CD14-positive monocyte (primary cell): ENCODE data around the gene CDH4. TPM values are rescaled to one million over a fixed set of nuclear protein-coding genes. Genes with fewer than 3 reads are reported as not detected.
A peak's percentile ranks its signal among the peaks of the same experiment; 100 is the strongest.

Source experiments
- DNase-seq, 3 donors: peaks; one replicate each; pipeline ENCODE4 v3.0.0-alpha.2; 2011 to 2022
- H2AFZ ChIP-seq: 2 replicates; pipeline ENCODE4 v1.6.0; 2012; ENCODE audit warnings: mild to moderate bottlenecking, low read depth, low read length, inconsistent platforms; ENCODE audit not compliant: insufficient read depth, poor library complexity, severe bottlenecking
- H3K27ac ChIP-seq, 2 donors: 1 replicate in 1 of 2; 2 replicates in 1 of 2; pipeline ENCODE4 v1.5.1; 2012 to 2013; ENCODE audit warnings: low read length in 2 of 2, control low read depth in 1 of 2, inconsistent platforms in 1 of 2, low read depth in 1 of 2, mild to moderate bottlenecking in 1 of 2
- H3K27me3 ChIP-seq, 2 donors: one replicate each; pipeline versions ENCODE4 v1.6.0 to v1.6.1; 2011 to 2013; ENCODE audit warnings: low read length in 2 of 2; ENCODE audit not compliant: control insufficient read depth in 2 of 2, insufficient read depth in 2 of 2
- H3K36me3 ChIP-seq, 2 donors: replicated peaks in 1 of 2; 1 replicate in 1 of 2; 2 replicates in 1 of 2; pipeline versions ENCODE4 v1.5.1 to v1.6.1; 2012 to 2013; ENCODE audit warnings: low read length in 2 of 2, control low read depth in 1 of 2, inconsistent platforms in 1 of 2, mild to moderate bottlenecking in 1 of 2; ENCODE audit not compliant: insufficient read depth in 2 of 2, control insufficient read depth in 1 of 2
- H3K4me1 ChIP-seq, 2 donors: 1 replicate in 1 of 2; 2 replicates in 1 of 2; pipeline versions ENCODE4 v1.5.1 to v1.6.1; 2012 to 2013; ENCODE audit warnings: low read length in 2 of 2, control low read depth in 1 of 2, inconsistent platforms in 1 of 2, mild to moderate bottlenecking in 1 of 2, moderate library complexity in 1 of 2; ENCODE audit not compliant: insufficient read depth in 2 of 2, control insufficient read depth in 1 of 2
- H3K4me2 ChIP-seq: replicated peaks from 2 replicates; pipeline ENCODE3; 2012; ENCODE audit warnings: low read length, moderate library complexity, mild to moderate bottlenecking; ENCODE audit not compliant: poor library complexity, severe bottlenecking; ENCODE audit errors: extremely low read depth
- H3K4me3 ChIP-seq, 3 experiments: fragments of 200-600 bp in 1 of 3; sonication (generic) in 1 of 3; replicated peaks in 1 of 3; 1 replicate in 2 of 3; 2 replicates in 1 of 3; pipeline ENCODE4 v1.5.1; 2011 to 2013; ENCODE audit warnings: low read length in 3 of 3, mild to moderate bottlenecking in 3 of 3, control low read depth in 2 of 3, low read depth in 2 of 3, inconsistent platforms in 1 of 3, moderate library complexity in 1 of 3
- H3K79me2 ChIP-seq: 2 replicates; pipeline ENCODE4 v1.6.0; 2012; ENCODE audit warnings: mild to moderate bottlenecking, control low read depth, inconsistent platforms, low read length, moderate library complexity; ENCODE audit not compliant: insufficient read depth
- H3K9ac ChIP-seq: 2 replicates; pipeline ENCODE4 v1.6.0; 2017; ENCODE audit warnings: low read length, mild to moderate bottlenecking; ENCODE audit not compliant: insufficient read depth, poor library complexity, severe bottlenecking
- H3K9me3 ChIP-seq, 2 donors: replicated peaks in 1 of 2; 1 replicate in 1 of 2; 2 replicates in 1 of 2; pipeline versions ENCODE4 v1.5.1 to v1.6.1; 2012 to 2013; ENCODE audit warnings: low read length in 2 of 2, control low read depth in 1 of 2; ENCODE audit not compliant: control insufficient read depth in 1 of 2, insufficient read depth in 1 of 2
- H4K20me1 ChIP-seq: 2 replicates; pipeline ENCODE4 v1.6.0; 2012; ENCODE audit warnings: mild to moderate bottlenecking, low read length, control low read depth, moderate library complexity; ENCODE audit not compliant: insufficient read depth
- H3K27ac Mint-ChIP-seq, 7 donors: one replicate each; pipeline ENCODE4 v1.8.0; 2020; ENCODE audit warnings: mild to moderate bottlenecking in 7 of 7, mixed read lengths in 7 of 7, moderate library complexity in 6 of 7, inconsistent platforms in 2 of 7
- H3K27me3 Mint-ChIP-seq, 3 donors: one replicate each; pipeline ENCODE4 v1.8.0; 2021 to 2022; ENCODE audit warnings: low read depth in 3 of 3, mild to moderate bottlenecking in 3 of 3, mixed read lengths in 3 of 3, moderate library complexity in 3 of 3, inconsistent platforms in 1 of 3
- H3K36me3 Mint-ChIP-seq, 2 donors: one replicate each; pipeline ENCODE4 v1.8.0; 2020; ENCODE audit warnings: mixed read lengths in 2 of 2, inconsistent platforms in 1 of 2, mild to moderate bottlenecking in 1 of 2
- H3K4me1 Mint-ChIP-seq: one replicate; pipeline ENCODE4 v1.8.0; 2020; ENCODE audit warnings: mild to moderate bottlenecking, mixed read lengths
- H3K4me3 Mint-ChIP-seq, 2 donors: one replicate each; pipeline ENCODE4 v1.8.0; 2020; ENCODE audit warnings: mild to moderate bottlenecking in 2 of 2, mixed read lengths in 2 of 2, moderate library complexity in 1 of 2
- H3K9me3 Mint-ChIP-seq, 7 donors: one replicate each; pipeline ENCODE4 v1.8.0; 2020 to 2022; ENCODE audit warnings: mixed read lengths in 7 of 7, mild to moderate bottlenecking in 6 of 7, moderate library complexity in 6 of 7, inconsistent platforms in 2 of 7
- CTCF ChIP-seq: fragments of 200-600 bp; IDR thresholded peaks from one replicate; pipeline ENCODE4 v1.8.0; 2022; ENCODE audit warnings: antibody characterized with exemption, mild to moderate bottlenecking
- WGBS: methylation state at CpG from one replicate; pipeline ENCODE4 v1.1.5; 2013; ENCODE audit warnings: missing lambda C conversion rate; ENCODE audit not compliant: insufficient coverage; 5-methylcytosine and 5-hydroxymethylcytosine counted together
- intact Hi-C, 2 donors: fragments of 100-400 bp; cut with micrococcal nuclease; formaldehyde crosslinking; loops; one replicate each; pipeline versions ENCODE4 v1.15.0 to v1.15.1; 2023
- polyA plus RNA-seq, 3 donors: library from polyadenylated mRNA; depleted of rRNA in 1 of 3; unstranded in 2 of 3; stranded (reverse) in 1 of 3; fragments of 300-500 nt in 2 of 3; fragments of >200 nt in 1 of 3; fragmentation: Illumina TruSeq in 2 of 3; gene quantifications; 1 replicate in 2 of 3; 2 replicates in 1 of 3; pipeline ENCODE4 v1.2.3, GENCODE V29; 2012 to 2021

CDH4 gene
- polyA plus RNA-seq, 3 donors, result not detected

DNA sequence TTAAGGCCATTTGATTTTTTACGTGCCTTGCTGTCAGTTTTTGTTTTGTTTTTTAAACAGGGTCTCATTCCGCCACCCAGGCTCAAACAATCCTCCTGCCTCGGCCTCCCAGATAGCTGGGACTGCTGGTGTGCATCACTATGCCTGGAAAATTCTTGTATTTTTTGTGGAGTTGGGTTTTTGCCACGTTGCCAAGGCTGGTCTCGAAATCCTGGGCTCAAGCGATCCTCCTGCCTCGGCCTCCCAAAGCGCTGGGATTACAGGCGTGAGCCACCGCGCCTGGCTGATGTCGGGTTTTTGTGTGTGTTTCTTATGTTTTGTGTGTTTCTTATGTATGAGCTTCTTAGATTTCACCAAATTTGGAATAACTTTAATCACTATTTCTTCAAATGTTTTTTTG, 708.8 kb downstream of the CDH4 start:
- no peak overlapping the region for H3K27ac ChIP-seq
- intact Hi-C loops, result no loop called here
- Mint-ChIP-seq H3K9me3 (peaks cover 0 to 12% (median 3%) of the 10 kb centered on the region in 7 donors), H3K4me1 (no peaks in the 10 kb centered on the region), H3K27me3 (peaks cover 14 to 39% (median 23%) of the 10 kb centered on the region in 3 donors), H3K4me3 (no peak overlapping the region), H3K36me3 (no peaks in the 10 kb centered on the region), H3K27ac (peak overlapping the region in 1 of 7 donors; percentile 61)
- H3K9me3 ChIP-seq, result no peaks in the 10 kb centered on the region
- H2AFZ ChIP-seq, result no peak overlapping the region
- H3K4me3 ChIP-seq, result no peak overlapping the region
- no peak for DNase-seq
- TF ChIP-seq CTCF, result no peak
- H3K4me2 ChIP-seq, result no peak overlapping the region
- no peak overlapping the region for H3K9ac ChIP-seq
- H4K20me1 ChIP-seq, result no peaks in the 10 kb centered on the region
- no peaks in the 10 kb centered on the region for H3K79me2 ChIP-seq
- H3K27me3 ChIP-seq, result peaks cover 0 to 12% of the 10 kb centered on the region in 2 donors
- H3K4me1 ChIP-seq, result no peaks in the 10 kb centered on the region
- H3K36me3 ChIP-seq, result no peaks in the 10 kb centered on the region
- 94% methylated on average over 5 of the region's 12 CpGs for WGBS

GRCh38 chr20:61963149-61963548, 711.1 kb downstream of the CDH4 start:
- no peak for DNase-seq
- no peaks in the 10 kb centered on the region for H4K20me1 ChIP-seq
- H3K9ac ChIP-seq, result no peak overlapping the region
- peaks cover 2 to 21% of the 10 kb centered on the region in 2 donors for H3K27me3 ChIP-seq
- H3K4me3 ChIP-seq, result no peak overlapping the region
- peaks cover 23 to 46% (median 34%) of the 10 kb centered on the region in 3 donors for H3K27me3 Mint-ChIP-seq
- H3K9me3 ChIP-seq, result no peaks in the 10 kb centered on the region
- no peak overlapping the region for H3K27ac ChIP-seq
- intact Hi-C loops, result no loop called here
- no peak overlapping the region for H3K4me2 ChIP-seq
- no peaks in the 10 kb centered on the region for H3K79me2 ChIP-seq
- H3K4me1 ChIP-seq, result no peaks in the 10 kb centered on the region
- H3K9me3 Mint-ChIP-seq, result peaks cover 0 to 12% (median 3%) of the 10 kb centered on the region in 7 donors
- H3K4me3 Mint-ChIP-seq, result no peak overlapping the region
- no peaks in the 10 kb centered on the region for H3K36me3 ChIP-seq
- no peak overlapping the region for H2AFZ ChIP-seq
- no peak for TF ChIP-seq CTCF
- H3K4me1 Mint-ChIP-seq, result no peaks in the 10 kb centered on the region
- H3K36me3 Mint-ChIP-seq, result no peaks in the 10 kb centered on the region
- no peak overlapping the region for H3K27ac Mint-ChIP-seq
- 93% methylated on average over 6 of the region's 9 CpGs for WGBS
